Pancreas (tissue), 10 donors: Measurements from ENCODE around the gene CNOT2. TPM values are rescaled to one million over a fixed set of nuclear protein-coding genes. Genes with fewer than 3 reads are reported as not detected.

Experiments
- ATAC-seq, 4 donors: fragments of 200-7000 bp; cut with Tn5 transposase; one replicate each; pipeline versions ENCODE4 v1.8.0 to v1.9.1; 2020; ENCODE audit warnings: mild to moderate bottlenecking in 4 of 4, moderate library complexity in 4 of 4
- DNase-seq, 6 donors: peaks; one replicate each; pipeline ENCODE4 v3.0.0-alpha.2; 2020
- FAIRE-seq: peaks from 2 replicates; lab custom pipeline; 2012; peaks lifted over from hg19 to GRCh38; lab: Jason Lieb, UNC
- H3K27ac ChIP-seq, 4 donors: fragments of 200-600 bp; sonication (generic); 1 replicate in 3 of 4; 2 replicates in 1 of 4; pipeline versions ENCODE4 v1.5.0 to v1.8.0; 2020
- H3K27me3 ChIP-seq, 4 donors: fragments of 200-600 bp; one replicate each; pipeline ENCODE4 v1.8.0; 2021
- H3K36me3 ChIP-seq, 3 donors: fragments of 200-600 bp; sonication (generic) in 1 of 3; one replicate each; pipeline versions ENCODE4 v1.5.0 to v1.8.0; 2020 to 2021
- H3K4me1 ChIP-seq, 3 donors: fragments of 200-600 bp; one replicate each; pipeline ENCODE4 v1.8.0; 2021
- H3K4me3 ChIP-seq, 4 donors: fragments of 200-600 bp; sonication (generic) in 2 of 4; one replicate each; pipeline versions ENCODE4 v1.5.0 to v1.8.0; 2020 to 2021
- H3K9me3 ChIP-seq, 4 donors: fragments of 200-600 bp; one replicate each; pipeline ENCODE4 v1.8.0; 2021
- CTCF ChIP-seq, 4 donors: fragments of 200-600 bp; sonication (generic) in 3 of 4; IDR thresholded peaks; one replicate each; pipeline versions ENCODE4 v1.5.0 to v1.8.0; 2021; ENCODE audit warnings: antibody characterized with exemption in 4 of 4
- WGBS, 2 donors: extraction: QIAGEN DNeasy Blood & Tissue Kit; methylation state at CpG; one replicate each; pipeline ENCODE4 v1.1.7; 2013; 5-methylcytosine and 5-hydroxymethylcytosine counted together
- intact Hi-C, 3 donors: fragments of 100-400 bp; cut with DNase I; formaldehyde crosslinking; loops; one replicate each; pipeline versions ENCODE4 v1.11.1 to v1.14.2; 2022
- polyA plus RNA-seq, 2 donors: library from polyadenylated mRNA; stranded (reverse); fragments of 200-250 nt; gene quantifications; one replicate each; pipeline ENCODE4 v1.2.3, GENCODE V29; 2013
- total RNA-seq, 6 donors: library from RNA; stranded (reverse); fragmentation: NEBNext Ultra II Directional in 4 of 6; extraction: Animal tissue kit (Norgen Biotek cat#: 25700) in 4 of 6; gene quantifications; one replicate each; pipeline versions ENCODE4 v1.2.1 to v1.2.4, GENCODE V29; 2021 to 2023
- donor health status: healthy with polysubstance abuse.
- donor health status: DM: no; HTN: no; CAD: no; lungs with moderate emphysema.
- donor health status: DM: no; HTN: no; CAD: no.
- donor health status: control.
- donor health status: control.
- donor health status: Bipolar disorder and iron deficiency.
- donor health status: DM: yes; HTN: yes; CAD: no.
- donor health status: DM: no; HTN: no; CAD: no.
- donor health status: DM: no; HTN: no; CAD: no.
- donor health status: DM: yes; HTN: yes; CAD: no.

The CNOT2 gene
- total and polyA plus RNA-seq, 8 donors = 15.0 to 44.0 (median 25.2) TPM

GRCh38 chr12:70402597-70402996 lies 159.4 kb downstream of the CNOT2 start:
- H3K4me3 ChIP-seq = no peak overlapping the region
- no peak for TF ChIP-seq CTCF (IDR thresholded peaks at IDR 0.05)
- DNase-seq (no peak), ATAC-seq (no peak), FAIRE-seq (no peak)
- 71 to 86% methylated on average over 1 of the region's 1 CpG for WGBS, 2 donors
- intact Hi-C loops = no loop called here
- no peaks in the 10 kb centered on the region for H3K4me1 ChIP-seq
- no peaks in the 10 kb centered on the region for H3K36me3 ChIP-seq
- no peak overlapping the region for H3K27ac ChIP-seq
- no peaks in the 10 kb centered on the region for H3K27me3 ChIP-seq
- H3K9me3 ChIP-seq = no peaks in the 10 kb centered on the region

- no peaks in the 10 kb centered on the region for H3K36me3 ChIP-seq
- no peak for ATAC-seq
- no peaks in the 10 kb centered on the region for H3K27me3 ChIP-seq
- no peak for DNase-seq
- intact Hi-C loops = no loop called here
- FAIRE-seq = no peak
- H3K27ac ChIP-seq = no peak overlapping the region
- H3K4me3 ChIP-seq = no peak overlapping the region
- TF ChIP-seq CTCF (IDR thresholded peaks at IDR 0.05) = no peak
- H3K9me3 ChIP-seq = no peaks in the 10 kb centered on the region
- H3K4me1 ChIP-seq = no peaks in the 10 kb centered on the region
Observed at GRCh38 chr12:70403826-70404225, 160.6 kb downstream of the CNOT2 start.

Other genes with a start within 250 kb of the CNOT2 start
- gene KCNMB4, start 122.9 kb downstream of the CNOT2 start, total RNA-seq = 1 to 10 TPM in 1 of 6 donors, under 1 TPM in 5; 0.12 to 1.1 (median 0.26) TPM
- gene KCNMB4, start 122.9 kb downstream of the CNOT2 start, polyA plus RNA-seq = under 1 TPM; 0.38 to 0.61 TPM